ENCODE results near the gene LGALS1. TPM values are rescaled to one million over a fixed set of nuclear protein-coding genes. Genes with fewer than 3 reads are reported as not detected.

Gene LGALS1
- total RNA-seq, 1 donor from 2014 or later, result 2,760 TPM

- Mint-ChIP-seq H3K4me1 (ENCODE audit: low read depth) (peaks cover 16% of the 10 kb centered on the region), H3K27ac (ENCODE audit: unreplicated experiment) (peak within 1 kb of the TSS; percentile 73), H3K36me3 (ENCODE audit: low read depth) (peaks cover 7% of the 10 kb centered on the region), H3K27me3 (ENCODE audit: low read depth) (no peaks in the 10 kb centered on the region), H3K4me3 (ENCODE audit: unreplicated experiment) (peak within 1 kb of the TSS; percentile 62), H3K9me3 (ENCODE audit: low read depth) (no peaks in the 10 kb centered on the region)
- peak; percentile 67 for TF ChIP-seq CTCF (IDR thresholded peaks at IDR 0.05)
- DNase-seq (ENCODE audit: low spot score), result no peak
Measured at GRCh38 chr22:37696657-37697537, 21.5 kb downstream of the LGALS1 start, which contains the start of gene TRIOBP. Gene TRIOBP (plus strand): TSS chr22:37697048. CDS start chr22:37701366, 4,318 bp downstream.

GRCh38 chr22:37697538-37697835 is 22.1 kb downstream of the LGALS1 start:
- Mint-ChIP-seq H3K36me3 (ENCODE audit: low read depth) (peaks cover 4% of the 10 kb centered on the region), H3K4me3 (ENCODE audit: unreplicated experiment) (no peak overlapping the region), H3K27ac (ENCODE audit: unreplicated experiment) (no peak overlapping the region), H3K9me3 (ENCODE audit: low read depth) (no peaks in the 10 kb centered on the region), H3K27me3 (ENCODE audit: low read depth) (no peaks in the 10 kb centered on the region), H3K4me1 (ENCODE audit: low read depth) (peaks cover 16% of the 10 kb centered on the region)
- no peak for DNase-seq (ENCODE audit: low spot score)
- TF ChIP-seq CTCF (IDR thresholded peaks at IDR 0.05), result no peak

GRCh38 chr22:37701141-37701786 is 25.8 kb downstream of the LGALS1 start:
- no peaks in the 10 kb centered on the region for H3K27me3 Mint-ChIP-seq (ENCODE audit: low read depth)
- TF ChIP-seq CTCF (IDR thresholded peaks at IDR 0.05), result no peak
- no peak for DNase-seq (ENCODE audit: low spot score)
- H3K36me3 Mint-ChIP-seq (ENCODE audit: low read depth), result peaks cover 1% of the 10 kb centered on the region
- H3K4me1 Mint-ChIP-seq (ENCODE audit: low read depth), result peaks cover 10% of the 10 kb centered on the region
- no peaks in the 10 kb centered on the region for H3K9me3 Mint-ChIP-seq (ENCODE audit: low read depth)
- no peak overlapping the region for H3K27ac Mint-ChIP-seq (ENCODE audit: unreplicated experiment)
- H3K4me3 Mint-ChIP-seq (ENCODE audit: unreplicated experiment), result no peak overlapping the region

GRCh38 chr22:37703906-37704305 is 28.5 kb downstream of the LGALS1 start:
- H3K4me3 Mint-ChIP-seq (ENCODE audit: unreplicated experiment), result no peak overlapping the region
- peaks cover 1% of the 10 kb centered on the region for H3K36me3 Mint-ChIP-seq (ENCODE audit: low read depth)
- H3K9me3 Mint-ChIP-seq (ENCODE audit: low read depth), result no peaks in the 10 kb centered on the region
- no peaks in the 10 kb centered on the region for H3K27me3 Mint-ChIP-seq (ENCODE audit: low read depth)
- no peak for TF ChIP-seq CTCF (IDR thresholded peaks at IDR 0.05)
- no peak for DNase-seq (ENCODE audit: low spot score)
- H3K27ac Mint-ChIP-seq (ENCODE audit: unreplicated experiment), result no peak overlapping the region
- no peaks in the 10 kb centered on the region for H3K4me1 Mint-ChIP-seq (ENCODE audit: low read depth)

- Mint-ChIP-seq H3K36me3 (ENCODE audit: low read depth) (peaks cover 1% of the 10 kb centered on the region), H3K27me3 (ENCODE audit: low read depth) (no peaks in the 10 kb centered on the region), H3K4me3 (ENCODE audit: unreplicated experiment) (no peak overlapping the region), H3K9me3 (ENCODE audit: low read depth) (no peaks in the 10 kb centered on the region), H3K4me1 (ENCODE audit: low read depth) (no peaks in the 10 kb centered on the region), H3K27ac (ENCODE audit: unreplicated experiment) (no peak overlapping the region)
- no peak for DNase-seq (ENCODE audit: low spot score)
- no peak for TF ChIP-seq CTCF (IDR thresholded peaks at IDR 0.05)
Measured at GRCh38 chr22:37704645-37705044, 29.2 kb downstream of the LGALS1 start.

Measured in chondrocyte (in vitro differentiated cells).